HG03066 (cell line): ENCODE data around the gene FKBP1A.
A peak's percentile ranks its signal among the peaks of the same experiment; 100 is the strongest.

Experiments
- ATAC-seq: cut with Tn5 transposase; IDR thresholded peaks from one replicate; pipeline ENCODE4 v1.9.1; 2021; ENCODE audit warnings: low read depth; ENCODE audit not compliant: unreplicated experiment

Gene FKBP1A

DNA sequence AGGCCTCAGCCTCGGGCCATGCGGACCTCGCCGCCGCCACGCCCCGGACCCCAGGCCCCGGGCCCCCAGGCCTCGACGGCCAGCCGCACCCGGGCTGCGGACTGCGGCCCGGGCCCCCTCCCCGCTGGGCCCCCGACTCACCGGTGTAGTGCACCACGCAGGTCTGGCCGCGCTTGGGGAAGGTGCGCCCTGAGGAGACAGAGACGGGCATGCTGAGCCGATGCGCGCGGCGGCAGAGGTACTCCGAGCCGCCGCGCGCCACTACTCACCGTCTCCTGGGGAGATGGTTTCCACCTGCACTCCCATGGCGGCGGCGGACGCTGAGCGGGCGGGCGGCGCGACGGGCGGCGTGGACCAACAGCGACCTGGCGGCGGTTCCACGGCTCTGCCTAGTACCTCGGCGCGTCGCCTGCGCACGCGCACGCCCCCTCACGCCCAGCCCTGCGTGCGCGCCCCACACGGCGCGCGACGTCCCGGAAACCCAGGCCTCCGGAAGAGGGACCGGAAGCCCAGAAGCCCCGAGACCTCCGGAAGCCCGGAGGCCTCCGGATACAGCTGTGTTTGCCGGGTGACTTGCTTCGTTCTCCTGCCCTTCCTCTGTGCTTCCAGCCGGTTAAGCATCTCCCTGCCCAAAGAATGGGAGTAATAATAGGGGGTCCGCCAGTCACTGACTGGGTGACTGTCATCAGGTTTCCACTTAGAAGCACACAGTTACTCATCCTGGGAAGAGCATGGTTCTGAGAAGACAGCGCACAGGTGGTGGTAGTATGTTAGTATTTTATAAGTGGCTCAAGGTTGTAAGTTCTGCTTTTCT is at the start of gene FKBP1A:
FKBP1A (minus strand) TSS at position 362 of the 814 bp plus-strand sequence; CDS start at position 306, 56 bp downstream.
- ATAC-seq: peak; percentile 85

GRCh38 chr20:1442304-1442703 is 49.5 kb upstream of the FKBP1A start:
- no peak for ATAC-seq

GRCh38 chr20:1441133-1441532 is 48.3 kb upstream of the FKBP1A start:
- ATAC-seq: no peak

GRCh38 chr20:1440024-1440423 is 47.2 kb upstream of the FKBP1A start:
- ATAC-seq: no peak

DNA sequence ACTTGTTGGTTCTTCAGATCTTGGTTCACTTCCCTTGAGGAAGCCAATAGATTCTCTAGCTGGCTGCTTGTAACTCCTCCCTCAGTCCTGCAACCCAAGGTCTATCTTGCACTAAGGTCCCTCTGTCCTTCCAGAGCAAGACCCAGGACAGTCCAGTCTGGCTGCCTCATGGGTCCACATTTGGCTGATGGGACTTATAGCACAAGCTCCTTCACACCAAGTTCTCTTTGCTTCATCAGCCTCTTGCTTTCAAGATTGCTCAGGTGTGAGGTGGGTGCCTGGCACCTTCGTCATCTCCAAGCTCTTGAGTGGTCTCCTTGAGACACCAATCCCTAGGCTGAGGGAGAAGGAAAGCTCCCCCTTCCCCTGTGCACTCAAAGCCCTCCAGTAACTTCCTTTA is 45.5 kb upstream of the FKBP1A start:
- no peak for ATAC-seq

GRCh38 chr20:1437235-1437904 is 44.5 kb upstream of the FKBP1A start:
- no peak for ATAC-seq

DNA sequence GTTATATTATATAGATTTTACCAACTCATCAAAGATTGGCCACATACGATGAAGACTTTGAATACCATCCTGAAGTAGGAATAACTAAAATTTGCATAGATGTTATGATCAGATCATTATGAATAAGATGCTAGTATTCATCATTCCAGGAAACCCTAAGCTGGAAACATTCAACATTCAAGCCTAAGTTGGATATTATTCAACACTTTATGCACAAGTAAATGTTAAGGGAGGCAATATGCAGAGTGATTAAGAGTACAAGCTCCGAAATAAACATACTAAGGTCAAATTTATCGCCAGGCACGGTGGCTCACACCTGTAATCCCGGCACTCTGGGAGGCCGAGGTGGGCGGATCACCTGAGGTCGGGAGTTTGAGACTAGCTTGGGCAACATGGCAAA is 43.4 kb upstream of the FKBP1A start:
- ATAC-seq: no peak

DNA sequence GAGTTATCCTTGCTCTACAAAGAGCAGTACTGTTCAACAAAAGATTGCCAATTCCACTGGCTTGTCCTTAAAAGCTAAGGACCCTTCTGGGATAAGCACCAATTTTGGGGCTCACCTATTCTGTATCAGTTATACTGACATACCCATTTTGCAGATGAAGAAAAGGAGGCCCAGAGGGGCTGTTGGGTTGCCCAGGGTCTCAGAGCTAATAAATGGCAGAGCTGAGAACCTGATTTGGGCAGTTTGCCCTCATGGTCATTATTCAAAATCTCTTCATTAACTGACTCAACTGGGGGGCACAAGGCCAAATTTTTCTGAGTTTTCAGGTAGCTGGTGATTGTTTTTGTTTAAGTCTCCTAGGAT is 42.5 kb upstream of the FKBP1A start:
- no peak for ATAC-seq

DNA sequence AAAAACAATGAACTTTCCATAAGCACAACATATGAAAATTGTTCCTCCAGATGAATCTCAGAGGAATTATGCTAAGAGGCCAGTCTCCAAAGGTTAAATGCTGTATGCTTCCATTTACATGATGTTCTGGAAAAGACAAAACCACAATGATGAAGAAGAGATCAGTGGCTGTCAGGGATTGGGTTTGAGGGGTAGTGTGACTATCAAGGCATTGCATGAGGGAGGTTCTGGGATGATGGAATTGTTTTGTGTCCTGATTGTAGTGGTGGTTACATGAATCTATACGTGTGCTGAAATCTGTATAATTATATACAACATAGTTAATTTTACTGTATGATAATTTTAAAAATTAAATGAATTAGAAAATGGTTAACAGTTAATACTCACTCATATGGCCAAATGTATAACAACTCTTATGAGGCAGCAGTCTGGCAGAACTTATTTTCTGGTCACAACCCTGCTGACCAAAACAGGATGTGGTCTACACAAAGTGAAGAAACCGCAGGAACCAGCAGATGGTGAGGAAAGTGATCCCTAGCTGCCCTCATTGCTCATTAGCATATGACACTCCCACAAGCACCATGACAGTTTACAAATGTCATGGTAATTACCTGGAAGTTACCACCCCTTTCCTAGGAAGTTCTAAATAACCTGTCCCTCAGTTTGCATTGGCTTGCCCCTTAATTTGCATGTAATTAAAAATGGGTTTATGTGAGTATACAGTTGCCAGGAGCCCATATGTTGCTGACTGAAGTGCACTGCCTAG is 41.9 kb upstream of the FKBP1A start:
- peak; percentile 95 for ATAC-seq

- no peak for ATAC-seq
Measured at GRCh38 chr20:1431158-1431557, 38.3 kb upstream of the FKBP1A start.

GRCh38 chr20:1430004-1430451 is 37.2 kb upstream of the FKBP1A start:
- no peak for ATAC-seq

DNA sequence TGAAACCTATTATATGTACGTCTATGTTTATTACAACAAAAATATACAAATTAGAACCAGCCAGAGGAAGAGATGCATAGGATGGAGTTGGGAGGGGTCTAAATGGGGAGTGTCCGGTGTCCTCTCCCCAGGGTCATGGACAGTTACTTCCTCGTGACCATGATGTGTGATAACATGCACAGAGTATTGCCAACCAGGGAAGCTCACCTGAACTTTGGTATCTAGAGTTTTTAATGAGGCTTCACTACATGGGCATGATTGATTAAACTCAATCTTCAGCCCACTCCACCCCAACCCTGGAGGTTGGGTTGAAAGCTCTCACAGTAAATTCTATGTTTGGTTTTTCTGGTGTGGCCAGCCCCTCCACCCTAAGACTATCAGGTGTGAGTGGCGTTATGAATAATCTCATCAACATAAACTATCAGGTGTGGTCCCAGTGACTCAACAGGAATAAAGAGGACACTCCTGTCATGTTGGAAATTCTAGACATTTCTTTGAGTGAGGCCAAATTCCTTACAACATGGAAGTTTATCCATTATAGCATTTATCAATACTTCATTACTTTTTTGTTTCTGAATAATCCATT is 36.4 kb upstream of the FKBP1A start:
- no peak for ATAC-seq

DNA sequence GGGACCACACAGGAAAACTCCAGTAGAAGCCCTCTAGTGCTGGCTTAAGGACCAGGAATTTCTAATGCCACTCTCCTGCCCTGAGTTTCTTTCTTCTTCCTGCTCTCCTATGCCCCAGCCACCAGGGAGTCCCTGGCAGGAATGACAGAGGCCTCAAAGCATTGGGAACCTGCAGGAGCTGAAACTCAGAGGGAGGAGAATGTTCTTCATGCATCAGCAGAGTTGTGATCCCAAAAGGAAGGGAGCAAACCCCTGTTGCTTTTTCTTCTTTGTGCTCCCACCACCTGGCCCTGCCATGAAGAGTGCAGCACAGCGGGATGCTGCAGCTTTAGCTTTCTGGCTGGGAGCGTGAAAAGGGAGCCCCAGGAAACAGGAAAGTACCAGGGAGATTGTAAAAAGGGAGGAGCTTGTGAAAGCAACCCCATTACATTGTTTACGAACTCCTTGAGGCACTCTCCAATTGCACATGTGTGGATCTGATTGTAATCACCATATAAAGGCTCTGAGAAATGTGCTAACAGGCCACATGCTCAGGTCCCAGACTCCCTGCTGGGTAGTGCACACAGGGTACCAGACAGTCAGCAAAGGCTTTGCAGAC is 34.7 kb upstream of the FKBP1A start:
- ATAC-seq: no peak

GRCh38 chr20:1426231-1426849 is 33.5 kb upstream of the FKBP1A start:
- ATAC-seq: no peak

DNA sequence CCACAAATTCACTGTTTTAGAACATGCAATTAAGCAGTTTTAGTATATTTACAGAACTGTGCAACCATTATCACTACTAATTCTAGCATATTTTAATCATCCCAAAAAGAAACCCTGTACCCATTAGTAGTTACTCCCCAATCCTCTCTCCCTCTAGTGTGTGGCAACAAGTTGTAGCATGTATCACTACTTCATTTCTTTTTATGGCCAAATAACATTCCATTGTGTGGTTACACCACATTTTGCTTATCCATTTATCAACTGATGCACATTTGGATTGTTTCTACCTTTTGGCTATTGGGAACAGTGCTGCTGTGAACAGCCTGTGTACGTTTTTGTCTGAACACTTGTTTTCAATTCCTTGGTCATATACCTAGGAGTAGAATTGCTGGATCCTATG is 31.5 kb upstream of the FKBP1A start:
- ATAC-seq: no peak

DNA sequence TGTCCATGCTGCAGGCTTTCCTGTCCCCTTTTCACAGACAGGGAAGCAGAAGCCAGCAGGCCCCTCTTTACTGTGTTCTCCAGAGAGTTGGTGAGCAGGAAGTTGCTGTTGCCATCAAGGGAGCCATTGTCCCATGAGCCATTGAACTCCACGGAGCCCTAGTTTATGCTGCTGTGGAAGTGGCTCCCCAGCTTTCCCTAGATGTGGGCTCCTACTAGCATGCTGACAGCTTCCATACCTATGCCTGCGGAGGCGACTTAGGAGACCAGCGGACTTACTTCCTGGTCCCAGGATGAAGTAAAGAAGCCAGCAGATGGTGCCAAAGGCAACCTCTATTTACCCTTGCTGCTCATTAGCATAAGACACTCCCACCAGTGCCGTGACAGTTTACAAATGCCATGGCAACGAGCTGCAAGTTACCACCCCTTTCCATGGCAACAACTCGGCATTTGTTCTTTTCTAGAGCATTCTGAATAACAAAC is 30.8 kb upstream of the FKBP1A start:
- no peak for ATAC-seq

- ATAC-seq: no peak
Measured at GRCh38 chr20:1423206-1423605, 30.4 kb upstream of the FKBP1A start.

DNA sequence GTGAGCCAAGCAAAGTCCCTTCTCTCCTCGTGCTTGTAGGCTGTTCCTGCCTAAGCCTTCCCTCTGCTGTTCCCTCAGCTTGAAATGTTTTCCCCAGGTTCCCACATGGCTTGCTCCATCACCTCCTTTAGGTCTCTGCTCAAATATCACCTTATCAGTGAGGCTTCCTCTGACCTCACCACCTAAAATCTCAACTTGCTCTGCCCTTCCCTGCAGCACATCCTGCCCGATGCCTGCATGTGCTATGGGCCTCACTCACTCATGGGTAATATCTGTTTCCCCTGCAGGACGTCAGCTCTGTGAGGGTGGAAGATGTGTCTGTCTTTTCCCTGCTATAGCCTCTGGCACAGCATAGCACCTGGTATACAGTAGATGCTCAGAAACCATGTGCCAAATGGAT is 29.9 kb upstream of the FKBP1A start:
- ATAC-seq: no peak

- ATAC-seq: no peak
Measured at GRCh38 chr20:1420066-1420465, 27.2 kb upstream of the FKBP1A start.

GRCh38 chr20:1418350-1418749 is 25.5 kb upstream of the FKBP1A start:
- no peak for ATAC-seq
